GM12875 (cell line): ENCODE data around the gene SPIRE1.

Source experiments
- H3K4me3 ChIP-seq: one replicate; pipeline ENCODE4 v1.5.1; 2011; ENCODE audit warnings: low read depth, low read length, control low read depth
- TF ChIP-seq, protein P1 (sequence below): IDR thresholded peaks from 2 replicates; pipeline ENCODE4 v1.5.1; 2011; ENCODE audit warnings: low read depth, mild to moderate bottlenecking, control low read depth, inconsistent platforms, low read length, moderate library complexity, borderline replicate concordance; ENCODE audit not compliant: insufficient read depth

The SPIRE1 gene

GRCh38 chr18:12598181-12598930 lies 59.6 kb downstream of the SPIRE1 start:
- no peak overlapping the region for H3K4me3 ChIP-seq
- TF ChIP-seq, protein P1, sequence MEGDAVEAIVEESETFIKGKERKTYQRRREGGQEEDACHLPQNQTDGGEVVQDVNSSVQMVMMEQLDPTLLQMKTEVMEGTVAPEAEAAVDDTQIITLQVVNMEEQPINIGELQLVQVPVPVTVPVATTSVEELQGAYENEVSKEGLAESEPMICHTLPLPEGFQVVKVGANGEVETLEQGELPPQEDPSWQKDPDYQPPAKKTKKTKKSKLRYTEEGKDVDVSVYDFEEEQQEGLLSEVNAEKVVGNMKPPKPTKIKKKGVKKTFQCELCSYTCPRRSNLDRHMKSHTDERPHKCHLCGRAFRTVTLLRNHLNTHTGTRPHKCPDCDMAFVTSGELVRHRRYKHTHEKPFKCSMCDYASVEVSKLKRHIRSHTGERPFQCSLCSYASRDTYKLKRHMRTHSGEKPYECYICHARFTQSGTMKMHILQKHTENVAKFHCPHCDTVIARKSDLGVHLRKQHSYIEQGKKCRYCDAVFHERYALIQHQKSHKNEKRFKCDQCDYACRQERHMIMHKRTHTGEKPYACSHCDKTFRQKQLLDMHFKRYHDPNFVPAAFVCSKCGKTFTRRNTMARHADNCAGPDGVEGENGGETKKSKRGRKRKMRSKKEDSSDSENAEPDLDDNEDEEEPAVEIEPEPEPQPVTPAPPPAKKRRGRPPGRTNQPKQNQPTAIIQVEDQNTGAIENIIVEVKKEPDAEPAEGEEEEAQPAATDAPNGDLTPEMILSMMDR, result no peak

DNA sequence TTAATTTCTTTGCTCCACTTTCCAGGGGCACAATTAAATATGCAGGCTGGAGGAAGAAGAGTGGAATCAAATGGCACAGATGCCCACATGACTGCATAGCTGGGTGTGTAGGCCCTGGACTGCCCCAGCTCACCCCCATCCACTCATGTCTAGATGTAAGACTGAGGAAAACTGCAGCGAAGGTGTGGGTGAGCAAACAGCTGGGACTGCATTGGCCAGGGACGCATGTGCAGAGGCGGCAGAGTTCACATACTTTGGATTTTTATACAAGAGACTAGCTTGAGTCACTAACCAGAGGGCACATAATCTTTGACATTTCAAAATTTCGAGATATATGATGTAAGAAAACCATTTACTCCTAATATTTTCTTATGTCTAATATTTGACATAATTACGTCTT lies 60.1 kb downstream of the SPIRE1 start:
- TF ChIP-seq, protein P1, result no peak
- no peak overlapping the region for H3K4me3 ChIP-seq

GRCh38 chr18:12595571-12596255 lies 62.2 kb downstream of the SPIRE1 start:
- TF ChIP-seq, protein P1, result no peak
- no peak overlapping the region for H3K4me3 ChIP-seq

DNA sequence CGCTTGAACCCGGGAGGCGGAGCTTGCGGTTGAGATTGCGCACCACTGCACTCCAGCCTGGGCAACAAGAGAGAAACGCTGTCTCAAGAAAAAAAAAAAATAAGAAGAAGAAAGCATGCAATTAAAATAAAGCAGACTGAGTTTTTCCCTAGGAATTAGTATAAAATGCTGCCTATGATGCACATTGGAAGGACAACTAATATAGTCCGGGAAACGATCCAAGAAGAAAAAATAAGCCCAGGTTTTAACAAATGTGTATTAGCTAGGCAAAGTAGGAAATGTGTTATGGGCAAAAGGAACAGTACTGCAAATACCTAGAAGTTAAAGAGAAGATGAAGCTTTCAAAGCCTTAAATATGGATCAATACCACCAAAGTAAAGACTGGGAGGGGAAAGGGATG lies 64.0 kb downstream of the SPIRE1 start:
- no peak overlapping the region for H3K4me3 ChIP-seq
- TF ChIP-seq, protein P1, result no peak

GRCh38 chr18:12592597-12593127 lies 65.2 kb downstream of the SPIRE1 start:
- no peak overlapping the region for H3K4me3 ChIP-seq
- TF ChIP-seq, protein P1, result no peak

DNA sequence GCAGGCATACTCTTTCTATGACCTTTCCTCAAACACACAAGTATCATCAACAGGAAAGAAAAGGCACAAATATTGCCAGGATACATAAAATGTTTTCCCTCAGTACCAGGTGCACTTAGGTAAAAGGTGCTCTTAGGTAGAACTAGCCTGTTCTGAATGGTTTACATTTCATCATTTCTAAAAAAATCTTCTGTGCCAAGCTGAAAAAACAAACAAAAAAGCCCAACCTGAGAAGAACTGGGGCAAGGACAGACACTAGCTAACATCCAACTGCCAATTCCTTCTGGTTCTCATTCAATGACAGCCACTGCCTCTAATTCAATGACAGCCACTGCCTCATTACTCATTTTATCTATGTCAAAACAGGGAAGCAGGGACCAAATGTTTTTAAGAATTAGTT lies 68.5 kb downstream of the SPIRE1 start:
- TF ChIP-seq, protein P1, result no peak
- no peak overlapping the region for H3K4me3 ChIP-seq
